Esophagus mucosa (tissue), 1 donor: ENCODE measurements around the gene TAF1B. TPM values are rescaled to one million over a fixed set of nuclear protein-coding genes. Genes with fewer than 3 reads are reported as not detected.

Experiments
- ATAC-seq: fragments of 200-7000 bp; cut with Tn5 transposase; one replicate; pipeline ENCODE4 v1.9.1; 2020
- total RNA-seq: library from RNA; stranded (reverse); gene quantifications from one replicate; pipeline ENCODE4 v1.2.4, GENCODE V29; 2023
- donor health status: DM: yes; HTN: yes; CAD: no.

Gene TAF1B
- total RNA-seq: 24.7 TPM

- peak; percentile 95 for ATAC-seq
These were observed at the start of gene TAF1B for GRCh38 chr2:9843229-9844035. TSS of gene TAF1B (plus strand) at chr2:9843474. CDS start at chr2:9843542, 68 bp downstream.

- no peak for ATAC-seq
These were observed 49.2 kb upstream of the TAF1B start for GRCh38 chr2:9793918-9794717.

GRCh38 chr2:9795071-9795470 is 48.2 kb upstream of the TAF1B start:
- no peak for ATAC-seq

- ATAC-seq: no peak
These were observed 46.9 kb upstream of the TAF1B start for GRCh38 chr2:9796056-9797010.

- ATAC-seq: no peak
These were observed 46.2 kb upstream of the TAF1B start for GRCh38 chr2:9797086-9797485.

- ATAC-seq: peak; percentile 56
These were observed 45.4 kb upstream of the TAF1B start for GRCh38 chr2:9797681-9798556.

GRCh38 chr2:9799011-9799596 is 44.2 kb upstream of the TAF1B start:
- ATAC-seq: no peak

GRCh38 chr2:9799729-9800632 is 43.3 kb upstream of the TAF1B start:
- peak; percentile 65 for ATAC-seq

GRCh38 chr2:9800639-9800974 is 42.7 kb upstream of the TAF1B start:
- ATAC-seq: no peak

GRCh38 chr2:9800975-9801726 is 42.1 kb upstream of the TAF1B start:
- peak; percentile 82 for ATAC-seq

- no peak for ATAC-seq
These were observed 40.7 kb upstream of the TAF1B start for GRCh38 chr2:9802576-9802993.

- peak; percentile 17 for ATAC-seq
These were observed 40.1 kb upstream of the TAF1B start for GRCh38 chr2:9803023-9803805.

- ATAC-seq: no peak
These were observed 37.6 kb upstream of the TAF1B start for GRCh38 chr2:9805435-9806297.

GRCh38 chr2:9806298-9806610 is 37.0 kb upstream of the TAF1B start:
- ATAC-seq: no peak

GRCh38 chr2:9806656-9807055 is 36.6 kb upstream of the TAF1B start:
- ATAC-seq: no peak

GRCh38 chr2:9807056-9807455 is 36.2 kb upstream of the TAF1B start:
- ATAC-seq: no peak

GRCh38 chr2:9807555-9808305 is 35.5 kb upstream of the TAF1B start:
- no peak for ATAC-seq
